ENCODE measurements around the gene KIF5C. TPM values are rescaled to one million over a fixed set of nuclear protein-coding genes. Genes with fewer than 3 reads are reported as not detected.

Gene KIF5C
- total and polyA plus RNA-seq, 2 donors (not counting 1 experiment from before 2014, with no cell fraction given), result 0.09 to 0.17 TPM

GRCh38 chr2:148866091-148866490 lies 8.9 kb upstream of the KIF5C start:
- Histone ChIP-seq H3K27me3 (ENCODE audit: control insufficient read depth, insufficient read depth, low read length) (no peaks in the 10 kb centered on the region), H3K9ac (ENCODE audit: insufficient read depth, low read length) (no peak overlapping the region), H2AFZ (ENCODE audit: low read length) (no peak overlapping the region), H3K36me3 (ENCODE audit: control insufficient read depth, insufficient read depth, low read length) (no peaks in the 10 kb centered on the region), H3K9me3 (ENCODE audit: control insufficient read depth, insufficient read depth, low read depth, low read length) (no peaks in the 10 kb centered on the region), H3K4me2 (ENCODE audit: extremely low read depth, insufficient read depth, low read length) (no peak overlapping the region), H3K27ac (ENCODE audit: insufficient read depth, low read length) (no peak overlapping the region), H3K4me3 (replicated peaks in 1 of 4; ENCODE audit: control extremely low read depth in 1 of 4, insufficient read depth in 1 of 4, low read depth in 3 of 4, low read length in 4 of 4) (no peak overlapping the region), H3K79me2 (ENCODE audit: control insufficient read depth, insufficient read depth, low read length) (no peaks in the 10 kb centered on the region), H3K4me1 (ENCODE audit: control insufficient read depth, extremely low read depth, insufficient read depth, low read length) (no peaks in the 10 kb centered on the region), H4K20me1 (ENCODE audit: control insufficient read depth, extremely low read depth, insufficient read depth, low read length) (no peaks in the 10 kb centered on the region)
- DNase-seq (ENCODE audit: low read depth in 2 of 2), result no peak
- no peak for TF ChIP-seq EZH2 (IDR thresholded peaks at IDR 0.05; ENCODE audit: low read length, missing control alignments)
- TF ChIP-seq CTCF (conservative IDR thresholded peaks at IDR 0.05 in 1 of 2, IDR thresholded peaks at IDR 0.05 in 1 of 2; ENCODE audit: low read depth in 1 of 2, low read length in 2 of 2), result no peak

- Histone ChIP-seq H3K79me2 (ENCODE audit: control insufficient read depth, insufficient read depth, low read length) (no peaks in the 10 kb centered on the region), H3K9me3 (ENCODE audit: control insufficient read depth, insufficient read depth, low read depth, low read length) (no peaks in the 10 kb centered on the region), H4K20me1 (ENCODE audit: control insufficient read depth, extremely low read depth, insufficient read depth, low read length) (no peaks in the 10 kb centered on the region), H3K4me2 (ENCODE audit: extremely low read depth, insufficient read depth, low read length) (no peak overlapping the region), H3K4me1 (ENCODE audit: control insufficient read depth, extremely low read depth, insufficient read depth, low read length) (no peaks in the 10 kb centered on the region), H3K27ac (ENCODE audit: insufficient read depth, low read length) (no peak overlapping the region), H3K4me3 (replicated peaks in 1 of 4; ENCODE audit: control extremely low read depth in 1 of 4, insufficient read depth in 1 of 4, low read depth in 3 of 4, low read length in 4 of 4) (no peak overlapping the region), H3K36me3 (ENCODE audit: control insufficient read depth, insufficient read depth, low read length) (no peaks in the 10 kb centered on the region), H3K9ac (ENCODE audit: insufficient read depth, low read length) (no peak overlapping the region), H2AFZ (ENCODE audit: low read length) (no peak overlapping the region), H3K27me3 (ENCODE audit: control insufficient read depth, insufficient read depth, low read length) (no peaks in the 10 kb centered on the region)
- TF ChIP-seq CTCF (conservative IDR thresholded peaks at IDR 0.05 in 1 of 2, IDR thresholded peaks at IDR 0.05 in 1 of 2; ENCODE audit: low read depth in 1 of 2, low read length in 2 of 2) (no peak), EZH2 (IDR thresholded peaks at IDR 0.05; ENCODE audit: low read length, missing control alignments) (no peak)
- no peak for DNase-seq (ENCODE audit: low read depth in 2 of 2)
Observed at GRCh38 chr2:148867079-148867769, 7.8 kb upstream of the KIF5C start.

GRCh38 chr2:148875387-148876051 lies 492 bp downstream of the KIF5C start:
- H3K4me2 ChIP-seq (ENCODE audit: extremely low read depth, insufficient read depth, low read length), result peak overlapping the region; percentile 44
- DNase-seq (ENCODE audit: low read depth in 2 of 2), result no peak
- H3K4me1 ChIP-seq (ENCODE audit: control insufficient read depth, extremely low read depth, insufficient read depth, low read length), result no peaks in the 10 kb centered on the region
- no peak overlapping the region for H3K9ac ChIP-seq (ENCODE audit: insufficient read depth, low read length)
- H2AFZ ChIP-seq (ENCODE audit: low read length), result no peak overlapping the region
- peak overlapping the region in 2 of 4 experiments; percentile 17 to 20 for H3K4me3 ChIP-seq (replicated peaks in 1 of 4; ENCODE audit: control extremely low read depth in 1 of 4, insufficient read depth in 1 of 4, low read depth in 3 of 4, low read length in 4 of 4)
- H4K20me1 ChIP-seq (ENCODE audit: control insufficient read depth, extremely low read depth, insufficient read depth, low read length), result no peaks in the 10 kb centered on the region
- H3K27me3 ChIP-seq (ENCODE audit: control insufficient read depth, insufficient read depth, low read length), result peaks cover 14% of the 10 kb centered on the region
- no peaks in the 10 kb centered on the region for H3K79me2 ChIP-seq (ENCODE audit: control insufficient read depth, insufficient read depth, low read length)
- no peaks in the 10 kb centered on the region for H3K36me3 ChIP-seq (ENCODE audit: control insufficient read depth, insufficient read depth, low read length)
- TF ChIP-seq CTCF (conservative IDR thresholded peaks at IDR 0.05 in 1 of 2, IDR thresholded peaks at IDR 0.05 in 1 of 2; ENCODE audit: low read depth in 1 of 2, low read length in 2 of 2) (no peak), EZH2 (IDR thresholded peaks at IDR 0.05; ENCODE audit: low read length, missing control alignments) (no peak)
- H3K9me3 ChIP-seq (ENCODE audit: control insufficient read depth, insufficient read depth, low read depth, low read length), result no peaks in the 10 kb centered on the region
- no peak overlapping the region for H3K27ac ChIP-seq (ENCODE audit: insufficient read depth, low read length)

Measured in fibroblast of lung (primary cell).